ENCODE results near the gene AR. TPM values are rescaled to one million over a fixed set of nuclear protein-coding genes. Genes with fewer than 3 reads are reported as not detected.

The AR gene
- total and polyA plus RNA-seq, 9 of the 15 experiments (the other 6 are each of a cell fraction or from before 2014, with no cell fraction given) = 0.01 to 0.04 (median 0.01) TPM; not detected in 6

DNA sequence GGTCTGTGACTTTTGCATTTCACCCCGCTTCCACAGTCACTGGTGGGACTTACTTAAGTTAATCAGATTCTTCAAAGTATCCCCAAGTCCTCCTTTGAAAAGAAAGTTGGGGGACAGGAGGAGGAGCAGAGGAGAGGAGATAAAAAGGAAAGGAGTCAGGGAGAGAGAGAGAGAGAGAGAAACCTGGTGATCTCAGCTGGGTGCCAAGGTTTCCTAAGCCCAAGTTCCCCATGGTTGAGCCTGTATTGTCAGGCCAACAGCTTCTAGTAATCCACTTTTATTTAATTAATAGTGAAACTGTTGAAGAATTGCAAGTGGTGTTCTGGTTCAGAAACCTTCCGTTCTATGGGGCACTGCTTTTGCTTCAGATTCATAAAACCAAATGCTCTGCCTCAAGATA is 91.6 kb downstream of the AR start (continued):
- TF ChIP-seq DACH1 (IDR thresholded peaks at IDR 0.05; ENCODE audit: partially characterized antibody) (no peak), TEAD4 (IDR thresholded peaks at IDR 0.05; ENCODE audit: low read length) (no peak), TEAD4 (CRISPR knock-in tag; IDR thresholded peaks at IDR 0.05; ENCODE audit: borderline replicate concordance) (no peak), FOXJ3 (CRISPR knock-in tag; IDR thresholded peaks at IDR 0.05) (no peak)

DNA sequence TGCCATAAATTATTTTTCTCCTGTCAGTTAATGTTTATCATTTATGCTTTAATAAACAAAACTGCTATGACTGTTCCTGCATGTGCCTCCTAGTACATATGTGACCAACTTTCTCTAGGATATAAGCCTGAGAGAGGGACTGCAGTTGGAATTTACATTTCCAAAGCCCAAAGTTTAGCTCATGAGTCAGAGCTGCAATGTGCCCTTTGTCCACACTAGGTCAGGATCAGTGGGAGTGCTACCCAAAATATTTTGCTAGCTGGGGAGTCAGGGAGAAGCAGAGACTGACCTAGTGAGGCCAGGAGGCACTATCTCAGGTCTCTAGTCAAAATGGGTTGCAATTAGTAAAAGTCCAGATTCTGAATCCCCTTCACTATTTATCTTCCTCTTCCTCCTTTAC is 92.7 kb downstream of the AR start:
- H3K9ac ChIP-seq (ENCODE audit: insufficient read depth in 1 of 2, low read depth in 2 of 2, low read length in 2 of 2) = no peak overlapping the region
- intact Hi-C loops (cut with micrococcal nuclease) = no loop called here
- no peak for ATAC-seq
- no TSS peak for BruUV-seq (replicated peaks)
- H4K20me1 ChIP-seq (replicated peaks; ENCODE audit: control insufficient read depth, insufficient read depth, low read length) = no peaks in the 10 kb centered on the region
- H3K4me1 ChIP-seq (replicated peaks in 1 of 2; ENCODE audit: control insufficient read depth in 2 of 2, insufficient read depth in 2 of 2, low read length in 2 of 2) = no peaks in the 10 kb centered on the region
- H3K79me2 ChIP-seq (ENCODE audit: control insufficient read depth, insufficient read depth, low read length) = no peaks in the 10 kb centered on the region
- CTCF ChIA-PET (ENCODE audit: low intra/inter-chr PET ratio) = no interaction called here
- H3K27ac ChIP-seq (ENCODE audit: extremely low read depth, low read depth, low read length) = no peak overlapping the region
- H3K9me3 ChIP-seq (replicated peaks; ENCODE audit: control insufficient read depth, insufficient read depth, low read depth, low read length) = no peaks in the 10 kb centered on the region
- H3K9me1 ChIP-seq (ENCODE audit: control insufficient read depth, insufficient read depth, low read length) = no peaks in the 10 kb centered on the region
- POLR2A ChIA-PET = no interaction called here
- H3K4me2 ChIP-seq (ENCODE audit: insufficient read depth, low read length) = no peak overlapping the region
- no peak overlapping the region for H2AFZ ChIP-seq (ENCODE audit: low read depth, low read length)
- TF ChIP-seq CBFB (CRISPR knock-in tag; IDR thresholded peaks at IDR 0.05) (no peak), NR3C1 (CRISPR knock-in tag; IDR thresholded peaks at IDR 0.05) (no peak), ZNF408 (CRISPR knock-in tag; IDR thresholded peaks at IDR 0.05; ENCODE audit: low read depth) (no peak), NFRKB (IDR thresholded peaks at IDR 0.05; ENCODE audit: low read depth) (no peak), XRCC5 (IDR thresholded peaks at IDR 0.05; ENCODE audit: low read depth, low read length) (no peak)
- TF ChIP-seq, protein P1, sequence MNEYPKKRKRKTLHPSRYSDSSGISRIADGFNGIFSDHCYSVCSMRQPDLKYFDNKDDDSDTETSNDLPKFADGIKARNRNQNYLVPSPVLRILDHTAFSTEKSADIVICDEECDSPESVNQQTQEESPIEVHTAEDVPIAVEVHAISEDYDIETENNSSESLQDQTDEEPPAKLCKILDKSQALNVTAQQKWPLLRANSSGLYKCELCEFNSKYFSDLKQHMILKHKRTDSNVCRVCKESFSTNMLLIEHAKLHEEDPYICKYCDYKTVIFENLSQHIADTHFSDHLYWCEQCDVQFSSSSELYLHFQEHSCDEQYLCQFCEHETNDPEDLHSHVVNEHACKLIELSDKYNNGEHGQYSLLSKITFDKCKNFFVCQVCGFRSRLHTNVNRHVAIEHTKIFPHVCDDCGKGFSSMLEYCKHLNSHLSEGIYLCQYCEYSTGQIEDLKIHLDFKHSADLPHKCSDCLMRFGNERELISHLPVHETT (CRISPR knock-in tag; conservative IDR thresholded peaks at IDR 0.05 in 1 of 2, IDR thresholded peaks at IDR 0.05 in 1 of 2) = no peak
- TF ChIP-seq, protein P2, sequence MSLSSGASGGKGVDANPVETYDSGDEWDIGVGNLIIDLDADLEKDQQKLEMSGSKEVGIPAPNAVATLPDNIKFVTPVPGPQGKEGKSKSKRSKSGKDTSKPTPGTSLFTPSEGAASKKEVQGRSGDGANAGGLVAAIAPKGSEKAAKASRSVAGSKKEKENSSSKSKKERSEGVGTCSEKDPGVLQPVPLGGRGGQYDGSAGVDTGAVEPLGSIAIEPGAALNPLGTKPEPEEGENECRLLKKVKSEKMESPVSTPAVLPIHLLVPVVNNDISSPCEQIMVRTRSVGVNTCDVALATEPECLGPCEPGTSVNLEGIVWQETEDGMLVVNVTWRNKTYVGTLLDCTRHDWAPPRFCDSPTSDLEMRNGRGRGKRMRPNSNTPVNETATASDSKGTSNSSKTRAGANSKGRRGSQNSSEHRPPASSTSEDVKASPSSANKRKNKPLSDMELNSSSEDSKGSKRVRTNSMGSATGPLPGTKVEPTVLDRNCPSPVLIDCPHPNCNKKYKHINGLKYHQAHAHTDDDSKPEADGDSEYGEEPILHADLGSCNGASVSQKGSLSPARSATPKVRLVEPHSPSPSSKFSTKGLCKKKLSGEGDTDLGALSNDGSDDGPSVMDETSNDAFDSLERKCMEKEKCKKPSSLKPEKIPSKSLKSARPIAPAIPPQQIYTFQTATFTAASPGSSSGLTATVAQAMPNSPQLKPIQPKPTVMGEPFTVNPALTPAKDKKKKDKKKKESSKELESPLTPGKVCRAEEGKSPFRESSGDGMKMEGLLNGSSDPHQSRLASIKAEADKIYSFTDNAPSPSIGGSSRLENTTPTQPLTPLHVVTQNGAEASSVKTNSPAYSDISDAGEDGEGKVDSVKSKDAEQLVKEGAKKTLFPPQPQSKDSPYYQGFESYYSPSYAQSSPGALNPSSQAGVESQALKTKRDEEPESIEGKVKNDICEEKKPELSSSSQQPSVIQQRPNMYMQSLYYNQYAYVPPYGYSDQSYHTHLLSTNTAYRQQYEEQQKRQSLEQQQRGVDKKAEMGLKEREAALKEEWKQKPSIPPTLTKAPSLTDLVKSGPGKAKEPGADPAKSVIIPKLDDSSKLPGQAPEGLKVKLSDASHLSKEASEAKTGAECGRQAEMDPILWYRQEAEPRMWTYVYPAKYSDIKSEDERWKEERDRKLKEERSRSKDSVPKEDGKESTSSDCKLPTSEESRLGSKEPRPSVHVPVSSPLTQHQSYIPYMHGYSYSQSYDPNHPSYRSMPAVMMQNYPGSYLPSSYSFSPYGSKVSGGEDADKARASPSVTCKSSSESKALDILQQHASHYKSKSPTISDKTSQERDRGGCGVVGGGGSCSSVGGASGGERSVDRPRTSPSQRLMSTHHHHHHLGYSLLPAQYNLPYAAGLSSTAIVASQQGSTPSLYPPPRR (CRISPR knock-in tag; IDR thresholded peaks at IDR 0.05; ENCODE audit: borderline replicate concordance) = no peak
- FAIRE-seq = no peak
- no peak overlapping the region for H3K4me3 ChIP-seq
- DNase-seq (ENCODE audit: extremely low read depth in 1 of 4, low spot score in 3 of 4) = no peak
- in situ Hi-C loops (cut with MboI) = no loop called here
- H3K36me3 ChIP-seq (ENCODE audit: control insufficient read depth, insufficient read depth, low read length) = no peaks in the 10 kb centered on the region
- no peaks in the 10 kb centered on the region for H3K27me3 ChIP-seq (ENCODE audit: control insufficient read depth in 2 of 2, insufficient read depth in 2 of 2, low read length in 2 of 2)

Measured in K562 (cell line).